SK-N-SH (cell line): ENCODE results near the gene DLX6.

Experiments
- CTCF ChIP-seq: fragments of 200-600 bp; sonication (generic); IDR thresholded peaks from 2 replicates; pipeline ENCODE4 v1.6.1; 2017; ENCODE audit warnings: antibody characterized with exemption, mild to moderate bottlenecking, moderate library complexity
- EZH2phosphoT487 ChIP-seq: fragments of 200-600 bp; sonication (generic); IDR thresholded peaks from 2 replicates; pipeline ENCODE4 v1.6.1; 2017; ENCODE audit warnings: low read depth, mixed run types, mild to moderate bottlenecking, antibody characterized with exemption, moderate library complexity, borderline replicate concordance
- FOSL2 ChIP-seq: IDR thresholded peaks from 2 replicates; pipeline ENCODE4 v1.4.0; 2012; ENCODE audit warnings: low read depth, mild to moderate bottlenecking, moderate library complexity, borderline replicate concordance

GRCh38 chr7:97015279-97015678 is 9.9 kb downstream of the DLX6 start:
- TF ChIP-seq CTCF, result no peak
- TF ChIP-seq EZH2phosphoT487, result no peak
- no peak for TF ChIP-seq FOSL2
